HG03060 (cell line): ENCODE measurements around the gene CTF1.
"Not testable (repeated sequence)": the region's sequence is repeated elsewhere in the genome, so short reads cannot be mapped to it uniquely, and the experiment has no call there.

Experiments used
- ATAC-seq: cut with Tn5 transposase; IDR thresholded peaks from one replicate; pipeline ENCODE4 v1.9.1; 2021; ENCODE audit warnings: low read depth, moderate number of reproducible peaks; ENCODE audit not compliant: unreplicated experiment

Gene CTF1, protein sequence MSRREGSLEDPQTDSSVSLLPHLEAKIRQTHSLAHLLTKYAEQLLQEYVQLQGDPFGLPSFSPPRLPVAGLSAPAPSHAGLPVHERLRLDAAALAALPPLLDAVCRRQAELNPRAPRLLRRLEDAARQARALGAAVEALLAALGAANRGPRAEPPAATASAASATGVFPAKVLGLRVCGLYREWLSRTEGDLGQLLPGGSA

DNA sequence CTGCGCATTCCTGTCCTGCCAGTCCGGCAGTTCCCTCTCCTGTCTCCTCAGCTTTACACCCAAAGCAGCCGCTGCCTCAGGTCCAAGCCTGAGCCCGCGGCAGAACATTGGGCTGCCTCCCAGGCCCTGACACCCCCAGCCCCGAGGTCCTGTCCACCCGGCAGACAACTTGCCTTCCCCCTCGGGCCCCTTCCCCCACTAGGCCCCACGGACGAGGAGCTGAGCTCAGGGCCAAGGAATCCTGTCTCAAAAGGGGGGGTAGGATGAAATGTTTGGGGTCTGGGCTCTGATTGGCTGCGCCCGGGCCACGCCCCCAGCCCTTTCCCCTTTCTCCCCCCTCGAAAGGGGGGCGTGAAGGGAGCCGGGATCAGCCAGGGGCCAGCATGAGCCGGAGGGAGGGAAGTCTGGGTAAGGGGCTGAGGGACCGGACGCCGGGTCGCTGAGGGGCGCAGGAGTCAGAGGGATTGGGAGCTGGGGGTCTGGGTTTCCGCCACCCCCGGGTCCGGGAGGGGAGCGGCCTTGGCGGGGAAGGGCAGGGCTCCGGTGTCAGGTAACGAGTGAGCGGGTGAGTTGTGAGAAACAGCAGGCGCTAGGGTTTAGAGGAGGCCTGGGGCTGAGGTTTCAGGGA, at the start of gene CTF1:
CTF1 (plus strand) TSS at position 354 of the 628 bp plus-strand sequence; CDS start at position 384, 30 bp downstream.
- no peak for ATAC-seq

DNA sequence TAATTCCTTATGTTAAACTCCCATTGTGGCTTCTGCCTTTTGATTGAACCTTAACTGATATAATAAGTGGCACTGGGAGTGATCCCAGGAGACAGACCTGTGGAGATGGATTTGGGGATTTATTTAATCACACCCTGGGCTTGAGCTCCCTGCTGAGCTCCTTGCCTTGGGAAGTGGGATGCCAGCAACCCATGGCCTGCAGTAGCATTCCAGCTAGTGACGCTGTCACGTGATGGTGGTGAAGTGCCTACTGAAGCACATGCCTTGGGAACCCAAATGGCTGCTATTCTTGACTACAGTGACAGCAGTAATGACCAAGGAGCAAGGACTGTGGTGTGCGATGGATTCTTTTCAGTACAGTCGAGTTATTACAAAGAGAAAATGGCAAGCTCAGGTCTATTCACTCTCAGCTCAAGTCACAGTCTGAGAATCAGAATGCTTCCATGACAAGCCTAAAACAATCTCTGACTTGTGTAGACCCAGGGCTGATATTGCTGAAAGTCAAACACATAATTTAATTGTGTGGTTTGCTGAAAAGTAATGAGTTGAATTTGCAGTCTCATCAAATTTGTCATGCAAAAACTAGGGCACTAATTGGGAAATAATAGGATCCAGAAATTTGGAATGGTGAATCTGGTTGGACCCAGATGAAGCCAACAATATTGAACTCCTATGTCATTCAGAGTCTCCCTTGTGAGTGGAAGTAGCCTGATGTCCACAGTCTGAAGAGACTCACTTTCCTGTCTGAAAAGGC, 49.6 kb upstream of the CTF1 start:
- no peak for ATAC-seq

DNA sequence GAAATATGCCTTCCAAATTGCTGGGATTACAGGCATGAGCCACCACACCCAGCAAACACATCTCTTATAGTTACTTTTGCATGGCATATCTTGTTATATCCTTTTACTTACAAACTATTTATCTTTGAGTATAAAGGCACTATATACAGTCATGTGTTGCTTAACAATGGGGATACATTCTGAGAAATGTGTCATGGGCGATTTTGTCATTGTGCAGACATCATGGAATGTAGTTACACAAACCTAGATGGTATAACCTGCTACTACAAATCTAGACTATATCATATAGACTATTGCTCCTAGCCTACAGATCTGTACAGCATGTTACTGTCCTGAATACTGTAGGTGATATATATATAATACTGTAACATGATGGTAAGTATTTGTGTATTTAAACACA, 46.2 kb upstream of the CTF1 start:
- no peak for ATAC-seq

DNA sequence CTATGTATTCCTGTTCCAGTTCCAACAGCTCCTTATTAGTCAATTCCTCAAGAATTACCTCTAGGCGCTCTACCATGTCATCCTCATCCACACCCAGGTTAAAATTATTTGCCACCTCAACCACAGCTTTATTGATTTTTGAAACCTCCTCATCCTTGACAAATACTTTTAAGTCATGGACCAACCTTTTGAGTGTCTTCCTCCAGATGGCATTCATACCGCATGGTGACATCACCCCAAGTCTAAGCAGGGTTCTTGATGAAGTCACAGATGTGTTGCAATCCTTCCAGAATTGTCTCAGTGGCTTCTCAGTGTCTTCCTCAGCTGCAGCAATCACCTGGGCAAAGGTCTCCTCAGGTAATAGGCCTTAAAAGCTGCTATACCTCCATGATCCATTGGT, 42.7 kb upstream of the CTF1 start:
- no peak for ATAC-seq

DNA sequence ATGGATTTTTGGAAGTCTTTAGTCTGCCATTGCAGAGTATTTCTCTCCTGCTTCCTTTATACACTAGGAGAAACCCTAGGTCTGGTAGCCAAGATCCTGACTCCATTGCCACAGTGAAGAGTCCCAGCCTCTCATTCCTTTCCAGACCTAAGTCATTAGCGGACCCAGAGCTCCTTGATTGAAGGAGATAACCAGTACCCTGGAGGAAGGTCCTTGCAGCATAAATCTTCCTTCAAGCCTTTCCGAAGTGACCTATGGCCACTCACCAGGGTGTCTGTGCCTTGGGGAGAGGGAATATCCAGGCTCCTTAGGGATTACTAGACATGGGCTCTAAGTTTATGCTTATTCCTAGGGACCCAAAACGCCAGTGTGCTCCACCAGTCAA, 38.3 kb upstream of the CTF1 start:
- ATAC-seq, result no peak

DNA sequence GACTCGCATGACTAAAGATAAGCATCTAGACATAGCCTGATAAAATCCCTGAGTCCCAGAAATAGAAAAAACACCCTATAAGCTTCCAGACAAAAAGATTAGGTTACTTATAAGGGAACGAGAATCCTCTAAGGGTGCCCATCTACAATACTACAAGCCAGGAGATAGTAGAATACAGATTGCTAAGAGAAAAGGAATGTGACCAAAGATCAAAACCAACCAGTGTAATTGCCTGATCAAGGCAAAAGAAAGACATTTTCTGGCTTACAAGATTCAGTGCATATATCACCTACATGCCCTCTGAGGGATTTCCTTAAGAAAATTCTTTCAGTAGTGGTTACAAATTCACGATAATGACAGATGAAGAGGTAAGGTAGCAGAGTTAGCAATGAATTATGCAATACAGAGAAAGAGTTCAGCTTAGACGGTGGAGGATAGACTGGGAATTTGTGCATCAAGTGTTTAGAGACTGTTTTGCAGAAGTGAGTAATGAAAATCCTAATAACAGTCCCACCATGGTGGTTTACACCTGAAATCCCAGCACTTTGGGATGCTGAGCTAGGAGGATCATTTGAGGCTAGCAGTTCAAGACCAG, 37.5 kb upstream of the CTF1 start:
- ATAC-seq, result no peak

DNA sequence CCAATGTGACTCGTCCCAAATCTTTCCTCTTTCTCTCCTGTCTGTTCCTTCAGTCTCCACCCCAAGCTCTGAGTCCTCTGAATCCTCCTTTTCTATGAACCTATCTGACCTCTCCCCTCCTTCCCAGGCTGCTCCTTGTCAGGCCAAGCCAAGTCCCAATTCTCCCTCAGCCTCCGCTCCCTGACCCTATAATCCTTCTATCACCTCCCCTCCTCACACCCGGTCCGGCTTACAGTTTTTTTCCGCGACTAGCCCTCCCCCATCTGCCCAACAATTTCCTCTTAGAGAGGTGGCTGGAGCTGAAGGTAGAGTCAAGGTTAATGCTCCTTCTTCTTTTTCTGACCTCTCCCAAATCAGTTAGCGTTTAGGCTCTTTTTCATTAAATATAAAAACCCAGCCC, 35.7 kb upstream of the CTF1 start:
- ATAC-seq, result not testable (repeated sequence)

DNA sequence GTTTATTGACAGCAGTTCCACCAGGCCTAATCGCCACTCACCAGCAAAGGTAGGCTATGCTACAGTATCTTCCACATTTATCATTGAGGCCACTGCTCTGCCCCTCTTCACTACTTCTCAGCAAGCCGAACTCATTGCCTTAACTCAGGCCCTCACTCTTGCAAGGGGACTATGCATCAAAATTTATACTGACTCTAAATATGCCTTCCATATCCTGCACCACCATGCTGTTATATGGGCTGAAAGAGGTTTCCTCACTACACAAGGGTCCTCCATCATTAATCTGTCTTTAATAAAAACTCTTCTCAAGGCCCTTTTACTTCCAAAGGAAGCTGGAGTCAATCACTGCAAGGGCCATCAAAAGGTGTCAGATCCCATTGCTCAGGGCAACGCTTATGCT, 33.2 kb upstream of the CTF1 start:
- ATAC-seq, result not testable (repeated sequence)

DNA sequence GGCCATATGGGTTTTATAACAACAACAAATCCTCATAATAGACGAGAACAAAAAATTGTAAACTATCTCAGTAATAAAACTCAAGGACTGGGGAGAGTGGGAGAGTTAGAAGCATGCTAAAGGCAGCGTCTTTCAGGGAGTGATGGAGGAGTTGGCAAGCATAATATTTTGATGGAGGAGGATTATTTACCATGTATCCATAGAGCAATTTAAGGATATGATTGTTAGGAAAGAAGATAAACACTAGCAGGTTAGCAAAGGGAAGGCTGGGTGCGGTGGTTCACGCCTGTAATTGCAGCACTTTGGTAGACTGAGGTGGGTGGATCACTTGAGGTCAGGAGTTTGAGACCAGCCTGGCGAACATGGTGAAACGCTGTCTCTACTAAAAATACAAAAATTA, 30.4 kb upstream of the CTF1 start:
- ATAC-seq, result no peak

DNA sequence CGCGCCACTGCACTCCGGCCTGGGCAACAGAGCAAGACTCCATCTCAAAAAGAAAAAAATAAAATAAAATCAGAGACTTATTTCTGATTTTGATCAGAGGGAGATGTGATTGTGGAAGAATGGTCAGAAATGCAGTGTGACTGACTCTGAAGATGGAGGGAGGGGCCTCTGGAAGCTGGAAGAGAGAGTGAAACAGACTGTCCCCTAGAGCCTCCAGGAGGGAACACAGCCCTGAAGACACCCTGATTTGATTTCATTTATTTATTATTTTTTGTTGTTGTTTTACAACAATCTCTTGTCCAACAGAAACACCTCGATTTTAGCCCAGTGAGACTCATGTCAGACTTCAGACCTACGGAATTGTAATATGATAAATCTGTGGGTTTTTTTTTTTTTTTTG, 28.7 kb upstream of the CTF1 start:
- no peak for ATAC-seq

DNA sequence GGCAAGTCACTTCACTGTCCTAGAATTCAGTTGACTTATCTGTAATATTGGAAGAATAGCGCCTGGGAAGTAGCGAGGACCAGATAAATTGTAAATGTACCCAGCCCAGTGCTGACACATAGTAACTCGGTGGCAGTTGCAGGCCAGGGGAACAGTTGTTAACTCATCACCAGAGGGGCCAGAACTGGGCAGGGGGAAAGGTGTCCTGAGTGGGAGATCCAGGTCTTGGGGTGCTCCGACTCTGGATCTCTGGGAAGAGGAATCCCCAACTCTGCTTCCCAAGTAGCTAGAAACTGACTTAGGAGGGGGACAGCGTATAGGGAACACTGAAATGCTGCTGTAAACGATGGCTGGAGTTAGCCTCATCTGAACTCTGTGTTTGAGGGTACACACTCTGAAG, 25.5 kb upstream of the CTF1 start:
- ATAC-seq, result no peak

DNA sequence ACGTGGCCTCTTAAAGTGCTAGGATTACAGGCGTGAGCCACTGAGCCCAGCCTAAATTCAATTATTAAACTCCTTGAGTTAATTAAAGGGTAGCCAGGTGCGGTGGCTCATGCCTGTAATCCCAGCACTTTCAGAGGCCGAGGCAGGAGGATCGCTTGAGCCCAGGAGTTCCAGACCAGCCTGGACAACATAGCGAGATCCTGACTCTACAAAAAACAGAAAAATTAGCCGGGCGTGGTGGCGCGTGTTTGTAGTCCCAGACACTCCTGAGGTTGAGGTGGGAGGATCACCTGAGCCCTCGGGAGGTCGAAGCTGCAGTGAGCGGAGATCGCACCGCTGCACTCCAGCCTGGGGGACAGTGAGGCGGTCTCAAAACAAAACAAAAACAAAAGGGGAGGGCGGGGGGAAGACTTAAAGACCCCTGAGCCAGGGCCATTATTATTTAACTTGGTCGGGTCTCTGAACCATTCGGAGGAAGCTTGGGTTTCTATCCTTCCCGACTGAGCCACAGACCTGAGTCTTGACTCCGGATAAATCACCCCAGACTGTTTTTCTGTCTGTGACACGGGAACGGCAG, 22.1 kb upstream of the CTF1 start:
- no peak for ATAC-seq

DNA sequence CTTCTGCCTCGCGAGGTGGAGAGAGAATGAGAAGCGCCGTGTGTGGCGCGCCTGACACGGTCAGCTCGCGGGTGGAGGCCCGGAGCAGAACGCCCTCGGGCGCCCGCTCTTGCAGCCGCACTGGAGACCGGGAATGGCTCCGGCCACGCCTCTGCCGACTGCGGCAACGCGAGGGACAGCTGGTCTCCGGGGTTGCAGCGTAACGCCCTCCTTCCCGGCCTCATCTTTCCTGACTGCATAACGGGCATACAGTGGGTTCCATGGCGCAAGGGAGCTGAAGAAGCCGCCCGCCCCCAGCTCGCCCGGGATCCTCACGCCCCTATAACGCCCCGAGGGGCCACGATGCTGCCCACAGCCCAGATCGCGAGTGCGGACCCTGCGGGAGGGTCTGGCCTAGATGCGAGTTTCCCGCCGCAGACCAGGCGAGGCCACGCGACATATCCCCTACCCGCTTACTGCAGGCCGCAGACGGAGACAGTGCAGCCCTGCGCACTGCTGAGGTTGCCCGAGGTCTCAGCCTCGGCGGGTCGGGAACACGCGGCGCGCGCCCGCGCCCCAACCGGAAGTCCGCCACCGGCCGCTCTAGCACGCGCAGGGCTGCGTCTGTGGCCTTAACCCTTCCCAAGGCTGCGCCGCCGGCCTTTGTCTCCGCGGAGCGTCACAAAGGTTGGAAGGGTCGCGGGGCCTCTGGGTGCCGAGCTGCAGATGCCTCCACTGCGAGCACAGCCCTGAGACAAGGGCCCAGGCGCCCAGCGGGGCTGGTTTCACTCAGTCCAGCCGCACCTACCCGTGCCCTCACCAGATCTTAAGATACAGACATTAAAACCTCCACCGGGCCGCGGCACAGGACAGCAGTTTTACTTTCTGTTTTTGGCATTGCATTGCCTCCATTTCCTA, 21.3 kb upstream of the CTF1 start:
- ATAC-seq, result peak; percentile 44

DNA sequence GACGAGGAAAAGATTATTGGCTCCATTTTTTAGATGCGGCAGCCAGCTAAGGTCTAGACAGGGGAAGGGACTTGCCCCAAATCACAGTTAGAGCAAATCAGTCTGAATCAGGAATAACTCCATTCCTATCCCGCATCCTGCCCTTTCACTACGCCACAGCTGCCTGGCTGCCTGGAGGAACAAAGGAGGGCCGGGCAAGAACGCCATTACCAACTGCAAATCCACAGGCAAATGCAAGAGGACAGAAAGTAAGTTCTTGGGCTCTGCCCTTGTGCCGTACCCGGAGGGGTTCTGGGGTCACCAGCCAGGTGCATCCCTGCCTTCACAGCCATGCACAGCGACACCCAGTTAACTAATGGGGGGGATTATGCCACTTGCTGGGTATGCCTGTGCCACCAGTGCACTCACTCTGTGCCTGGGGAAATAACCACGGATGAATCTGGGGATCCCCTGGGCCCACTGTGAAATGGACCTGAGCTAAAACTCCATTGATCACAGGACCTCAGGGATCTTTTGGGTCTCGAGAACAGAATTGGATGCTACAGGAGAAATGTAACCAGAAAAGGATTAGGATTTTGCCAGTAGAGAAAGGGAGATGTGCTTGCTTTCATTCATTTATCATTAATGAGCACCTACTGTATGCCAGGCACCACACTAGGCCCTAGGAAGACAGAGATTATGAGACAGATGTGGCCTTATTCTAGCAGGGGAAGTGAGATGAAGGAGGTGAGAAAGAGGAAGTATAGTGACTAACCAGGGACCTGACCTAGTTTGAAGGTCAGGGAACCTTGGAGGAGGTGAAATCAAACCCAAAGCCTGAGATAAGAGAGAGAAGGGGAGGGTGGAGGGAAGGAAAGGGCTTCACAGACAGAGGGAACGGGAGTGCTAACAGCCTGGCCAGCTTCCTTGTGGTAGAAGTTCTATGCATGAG, 20.3 kb upstream of the CTF1 start:
- ATAC-seq, result no peak

DNA sequence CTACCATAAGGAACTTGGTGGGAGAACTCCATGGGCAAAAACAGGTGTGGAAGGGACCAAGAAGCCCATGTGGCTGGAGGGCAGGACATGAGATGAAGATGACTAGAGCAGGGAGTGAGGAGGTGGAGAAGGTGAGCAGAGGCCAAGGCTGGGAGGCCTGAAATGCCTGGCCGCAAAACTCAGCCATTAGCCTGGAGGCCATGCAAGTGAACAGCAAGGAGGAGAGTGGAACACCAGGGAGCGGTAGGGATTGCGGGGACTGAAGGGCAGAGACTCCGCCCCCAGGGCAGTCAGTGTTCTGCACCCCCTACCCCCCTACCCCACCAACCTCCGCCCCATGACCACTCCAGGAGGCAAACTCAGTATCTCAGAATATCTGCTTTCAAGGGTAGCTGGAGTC, 19.5 kb upstream of the CTF1 start:
- no peak for ATAC-seq

DNA sequence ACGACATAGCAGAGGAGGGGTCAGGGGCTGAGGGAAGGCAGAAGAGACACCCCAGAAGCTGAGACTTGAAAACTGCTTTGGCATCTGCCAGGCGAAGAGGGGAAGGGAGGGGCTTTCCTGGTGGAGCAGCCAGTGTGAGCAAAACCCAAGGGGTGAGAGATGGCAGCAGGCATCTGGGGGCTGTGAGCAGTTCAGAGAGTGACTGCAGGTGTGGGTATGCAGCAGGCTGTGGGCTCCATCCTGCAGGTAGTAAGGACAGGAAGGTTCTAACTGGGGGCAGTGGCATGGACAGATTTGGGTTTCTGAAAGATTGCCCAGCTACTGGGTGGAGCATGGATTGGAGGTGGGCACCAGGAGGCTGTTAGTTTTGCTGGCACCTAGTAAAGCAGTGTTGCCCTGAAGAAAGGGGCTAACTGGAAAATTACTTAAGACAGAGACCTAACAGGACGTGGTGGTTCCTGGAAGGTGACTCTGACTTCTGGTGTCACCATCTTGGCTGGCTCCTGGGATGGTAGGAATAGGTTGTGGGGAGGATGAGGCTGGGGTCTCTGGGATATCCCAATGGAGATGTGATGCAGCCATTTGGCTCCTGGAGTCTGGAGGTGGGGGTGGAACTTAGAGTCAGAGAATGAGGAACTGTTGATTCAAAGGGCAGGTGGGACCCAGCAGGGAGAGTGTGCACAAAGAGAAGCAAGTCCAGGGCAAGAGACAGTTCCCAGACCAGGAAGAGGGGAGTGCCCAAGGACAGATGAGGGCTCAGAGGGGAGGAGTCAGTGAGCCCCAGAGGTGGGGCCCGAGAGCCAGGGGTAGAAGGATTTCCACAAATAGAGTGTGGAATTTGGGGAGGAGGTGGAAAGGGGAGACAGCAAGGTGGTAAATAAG, 13.7 kb upstream of the CTF1 start:
- ATAC-seq, result no peak

DNA sequence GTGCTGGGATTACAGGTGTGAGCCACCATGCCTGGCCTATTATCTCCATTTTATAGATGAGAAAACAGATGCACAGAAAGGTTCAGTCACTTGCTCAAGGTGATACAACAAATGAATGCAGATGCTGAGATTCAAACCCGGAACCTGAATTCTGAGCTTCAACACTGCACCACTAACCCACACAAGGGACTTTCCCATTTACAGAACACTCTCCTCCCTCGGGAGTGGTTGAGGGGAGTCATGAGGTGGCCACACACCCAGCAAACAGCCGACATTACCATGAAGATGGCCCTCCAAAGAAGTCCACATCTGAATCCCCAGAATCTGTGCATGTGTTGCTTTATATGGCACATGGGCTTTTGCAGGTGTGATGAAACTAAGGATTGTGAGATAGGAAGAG, 11.7 kb upstream of the CTF1 start:
- ATAC-seq, result no peak

DNA sequence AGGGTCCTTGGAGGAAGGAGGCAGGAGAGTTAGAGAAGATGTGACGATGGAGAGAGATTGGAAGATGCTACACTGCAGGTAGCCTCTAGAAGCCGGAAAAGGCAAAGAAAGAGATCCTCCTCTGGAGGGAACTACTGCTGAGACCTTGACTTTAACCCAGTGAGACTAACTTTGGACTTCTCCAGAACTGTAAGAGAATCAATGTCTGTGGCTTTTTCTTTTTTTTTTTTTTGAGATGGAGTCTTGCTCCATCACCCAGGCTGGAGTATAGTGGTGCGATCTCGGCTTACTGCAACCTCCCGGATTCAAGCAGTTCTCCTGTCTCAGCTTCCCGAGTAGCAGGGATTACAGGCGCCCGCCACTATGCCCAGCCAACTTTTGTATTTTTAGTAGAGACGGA, 11.2 kb upstream of the CTF1 start:
- no peak for ATAC-seq
